ENCODE measurements around the gene STK38L.

Gene STK38L

GRCh38 chr12:27337376-27337775 is 93.3 kb downstream of the STK38L start:
- no peak overlapping the region for H3K9ac ChIP-seq (ENCODE audit: low read length)
- no peak for DNase-seq (ENCODE audit: low read depth)
- H3K4me1 ChIP-seq (ENCODE audit: control insufficient read depth, insufficient read depth, low read length): peaks cover 6% of the 10 kb centered on the region
- no peak overlapping the region for H3K4me3 ChIP-seq (ENCODE audit: low read length)
- no peaks in the 10 kb centered on the region for H3K36me3 ChIP-seq (ENCODE audit: control insufficient read depth, insufficient read depth, low read length, severe bottlenecking)
- no peaks in the 10 kb centered on the region for H3K27me3 ChIP-seq (replicated peaks; ENCODE audit: control insufficient read depth, insufficient read depth, low read length)
- no peaks in the 10 kb centered on the region for H3K9me3 ChIP-seq (ENCODE audit: control insufficient read depth, low read length)

DNA sequence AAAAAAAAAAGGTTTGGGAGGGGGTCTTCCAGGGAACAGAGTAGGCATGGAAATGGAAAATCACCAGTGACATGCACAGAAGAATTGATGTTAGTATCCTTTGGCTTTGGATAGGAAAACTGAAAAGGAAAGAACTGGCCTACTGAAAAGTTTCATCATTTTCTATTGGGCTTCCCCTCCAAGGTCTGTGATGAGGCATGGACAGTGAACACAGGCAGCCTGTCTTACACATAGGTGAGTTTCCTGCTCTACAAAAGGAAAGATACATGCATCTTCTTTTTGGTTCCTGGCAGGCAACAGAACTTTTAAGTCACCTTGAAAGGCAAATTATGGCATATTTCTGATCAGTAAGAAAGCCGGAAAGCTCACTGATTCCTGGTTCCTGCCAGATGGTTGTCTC is 94.4 kb downstream of the STK38L start:
- DNase-seq (ENCODE audit: low read depth): no peak
- Histone ChIP-seq H3K27me3 (replicated peaks; ENCODE audit: control insufficient read depth, insufficient read depth, low read length) (no peaks in the 10 kb centered on the region), H3K9me3 (ENCODE audit: control insufficient read depth, low read length) (no peaks in the 10 kb centered on the region)

DNA sequence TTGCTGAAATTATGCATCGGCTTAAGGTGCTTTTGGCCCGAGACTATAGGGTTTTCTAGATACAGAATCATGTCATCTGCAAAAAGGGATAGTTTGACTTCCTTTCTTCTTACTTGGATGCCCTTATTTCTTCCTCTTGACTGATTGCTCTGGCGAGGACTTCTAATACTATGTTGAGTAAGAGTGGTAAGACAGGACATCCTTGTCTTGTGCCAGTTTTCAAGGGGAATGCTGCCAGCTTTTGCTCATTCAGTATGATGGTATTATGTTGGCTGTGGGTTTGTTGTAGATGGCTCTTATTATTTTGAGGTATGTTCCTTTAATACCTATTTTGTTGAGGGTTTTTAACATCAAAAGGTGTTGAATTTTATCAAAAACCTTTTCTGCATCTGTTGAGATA is 96.9 kb downstream of the STK38L start:
- H3K27me3 ChIP-seq (replicated peaks; ENCODE audit: control insufficient read depth, insufficient read depth, low read length): no peaks in the 10 kb centered on the region
- no peak for DNase-seq (ENCODE audit: low read depth)
- no peak overlapping the region for H3K9ac ChIP-seq (ENCODE audit: low read length)
- H3K4me3 ChIP-seq (ENCODE audit: low read length): no peak overlapping the region
- peaks cover 16% of the 10 kb centered on the region for H3K4me1 ChIP-seq (ENCODE audit: control insufficient read depth, insufficient read depth, low read length)
- no peaks in the 10 kb centered on the region for H3K36me3 ChIP-seq (ENCODE audit: control insufficient read depth, insufficient read depth, low read length, severe bottlenecking)
- H3K9me3 ChIP-seq (ENCODE audit: control insufficient read depth, low read length): no peaks in the 10 kb centered on the region

More for the DNA sequence above, 94.4 kb downstream of the STK38L start:
- Histone ChIP-seq H3K9ac (ENCODE audit: low read length) (no peak overlapping the region), H3K4me3 (ENCODE audit: low read length) (no peak overlapping the region), H3K36me3 (ENCODE audit: control insufficient read depth, insufficient read depth, low read length, severe bottlenecking) (no peaks in the 10 kb centered on the region), H3K4me1 (ENCODE audit: control insufficient read depth, insufficient read depth, low read length) (peaks cover 6% of the 10 kb centered on the region)

- Histone ChIP-seq H3K27me3 (replicated peaks; ENCODE audit: control insufficient read depth, insufficient read depth, low read length) (no peaks in the 10 kb centered on the region), H3K9ac (ENCODE audit: low read length) (no peak overlapping the region), H3K4me1 (ENCODE audit: control insufficient read depth, insufficient read depth, low read length) (peaks cover 16% of the 10 kb centered on the region), H3K36me3 (ENCODE audit: control insufficient read depth, insufficient read depth, low read length, severe bottlenecking) (no peaks in the 10 kb centered on the region), H3K9me3 (ENCODE audit: control insufficient read depth, low read length) (no peaks in the 10 kb centered on the region), H3K4me3 (ENCODE audit: low read length) (no peak overlapping the region)
- no peak for DNase-seq (ENCODE audit: low read depth)
Measured at GRCh38 chr12:27342536-27342935, 98.5 kb downstream of the STK38L start.

DNA sequence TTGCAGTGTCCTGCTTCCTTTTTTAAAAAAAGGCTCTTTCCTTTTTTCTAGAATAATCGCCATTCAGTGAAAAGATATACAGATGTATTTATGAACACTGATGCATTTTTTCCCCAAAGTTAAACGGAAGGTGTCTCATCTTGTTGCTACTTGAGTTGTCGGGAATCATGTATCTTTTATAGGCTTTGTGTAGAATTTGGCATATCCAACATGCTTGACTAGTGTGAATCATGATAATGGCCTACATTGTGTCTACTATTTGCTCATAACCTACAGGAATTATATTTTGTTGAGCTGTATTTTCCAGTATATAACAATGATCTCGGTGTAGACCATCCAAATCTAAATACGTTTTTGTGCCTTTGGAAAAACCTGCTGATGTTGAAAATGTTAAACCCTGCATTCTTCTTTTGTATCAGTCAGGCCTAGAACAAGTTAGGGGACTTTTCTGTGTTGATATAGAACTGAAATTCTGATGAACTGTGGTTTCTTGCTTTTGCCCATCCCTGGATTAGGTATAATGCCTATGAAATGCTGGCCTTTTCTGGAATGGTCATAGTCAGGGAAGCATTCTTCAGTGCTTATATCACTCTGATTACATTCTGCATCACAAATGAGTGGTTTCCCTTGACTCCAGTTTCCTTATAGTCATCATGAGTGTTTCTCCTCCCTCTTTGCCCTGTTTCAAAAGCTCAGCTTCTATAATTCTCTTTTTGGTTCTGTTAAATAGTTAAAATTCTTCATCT is 99.3 kb downstream of the STK38L start:
- no peak overlapping the region for H3K9ac ChIP-seq (ENCODE audit: low read length)
- peak; percentile 86 for DNase-seq (ENCODE audit: low read depth)
- H3K4me1 ChIP-seq (ENCODE audit: control insufficient read depth, insufficient read depth, low read length): peaks cover 11% of the 10 kb centered on the region
- no peaks in the 10 kb centered on the region for H3K27me3 ChIP-seq (replicated peaks; ENCODE audit: control insufficient read depth, insufficient read depth, low read length)
- no peaks in the 10 kb centered on the region for H3K9me3 ChIP-seq (ENCODE audit: control insufficient read depth, low read length)
- no peaks in the 10 kb centered on the region for H3K36me3 ChIP-seq (ENCODE audit: control insufficient read depth, insufficient read depth, low read length, severe bottlenecking)
- H3K4me3 ChIP-seq (ENCODE audit: low read length): no peak overlapping the region

DNA sequence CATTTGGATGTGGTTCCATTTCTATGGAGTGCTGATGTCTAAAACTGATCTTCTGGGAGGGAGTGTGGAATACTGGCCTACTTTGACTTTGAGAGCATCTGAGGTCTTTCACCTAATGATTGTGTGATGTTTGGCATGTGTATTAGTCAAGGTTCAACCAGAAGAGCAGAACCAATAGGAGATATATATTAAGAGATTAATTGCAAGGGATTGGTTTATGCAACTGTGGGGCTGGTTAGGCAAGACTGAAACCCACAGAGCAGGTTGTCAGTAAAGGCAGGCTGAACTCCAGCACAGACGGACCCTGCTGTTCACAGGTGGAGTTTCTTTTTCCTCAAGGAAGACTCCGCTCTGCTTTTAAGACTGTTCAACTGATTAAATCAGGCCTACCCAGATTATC is 100.2 kb downstream of the STK38L start:
- Histone ChIP-seq H3K4me3 (ENCODE audit: low read length) (no peak overlapping the region), H3K4me1 (ENCODE audit: control insufficient read depth, insufficient read depth, low read length) (peaks cover 11% of the 10 kb centered on the region), H3K9me3 (ENCODE audit: control insufficient read depth, low read length) (no peaks in the 10 kb centered on the region), H3K27me3 (replicated peaks; ENCODE audit: control insufficient read depth, insufficient read depth, low read length) (no peaks in the 10 kb centered on the region), H3K9ac (ENCODE audit: low read length) (no peak overlapping the region), H3K36me3 (ENCODE audit: control insufficient read depth, insufficient read depth, low read length, severe bottlenecking) (no peaks in the 10 kb centered on the region)
- no peak for DNase-seq (ENCODE audit: low read depth)

- H3K4me1 ChIP-seq (ENCODE audit: control insufficient read depth, insufficient read depth, low read length): peaks cover 11% of the 10 kb centered on the region
- no peaks in the 10 kb centered on the region for H3K27me3 ChIP-seq (replicated peaks; ENCODE audit: control insufficient read depth, insufficient read depth, low read length)
- H3K9ac ChIP-seq (ENCODE audit: low read length): no peak overlapping the region
- DNase-seq (ENCODE audit: low read depth): no peak
- no peaks in the 10 kb centered on the region for H3K36me3 ChIP-seq (ENCODE audit: control insufficient read depth, insufficient read depth, low read length, severe bottlenecking)
- H3K4me3 ChIP-seq (ENCODE audit: low read length): no peak overlapping the region
- no peaks in the 10 kb centered on the region for H3K9me3 ChIP-seq (ENCODE audit: control insufficient read depth, low read length)
Measured at GRCh38 chr12:27344760-27345159, 100.7 kb downstream of the STK38L start.

GRCh38 chr12:27345376-27345775 is 101.3 kb downstream of the STK38L start:
- DNase-seq (ENCODE audit: low read depth): no peak
- no peak overlapping the region for H3K4me3 ChIP-seq (ENCODE audit: low read length)
- H3K4me1 ChIP-seq (ENCODE audit: control insufficient read depth, insufficient read depth, low read length): peaks cover 11% of the 10 kb centered on the region
- no peaks in the 10 kb centered on the region for H3K36me3 ChIP-seq (ENCODE audit: control insufficient read depth, insufficient read depth, low read length, severe bottlenecking)
- no peak overlapping the region for H3K9ac ChIP-seq (ENCODE audit: low read length)
- no peaks in the 10 kb centered on the region for H3K9me3 ChIP-seq (ENCODE audit: control insufficient read depth, low read length)
- H3K27me3 ChIP-seq (replicated peaks; ENCODE audit: control insufficient read depth, insufficient read depth, low read length): no peaks in the 10 kb centered on the region

DNA sequence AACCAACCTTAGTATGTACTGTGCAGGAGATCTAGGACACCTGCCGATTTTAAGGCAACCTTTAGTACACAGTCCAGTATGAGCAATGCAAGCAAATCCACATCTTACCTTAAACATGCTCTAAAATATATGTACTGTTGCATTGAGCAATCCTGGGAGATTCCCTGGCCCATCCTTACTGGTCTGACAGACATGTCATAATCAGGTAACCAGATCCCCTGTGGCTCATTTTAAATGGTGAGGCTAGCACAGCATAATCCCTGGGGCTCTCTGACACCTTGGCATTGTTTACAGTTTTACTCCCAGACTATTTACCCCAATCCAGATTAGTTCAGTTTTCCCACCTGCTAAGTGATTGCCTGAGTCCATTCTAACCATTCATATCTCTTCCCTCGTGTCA is 103.7 kb downstream of the STK38L start:
- no peaks in the 10 kb centered on the region for H3K27me3 ChIP-seq (replicated peaks; ENCODE audit: control insufficient read depth, insufficient read depth, low read length)
- DNase-seq (ENCODE audit: low read depth): no peak
- no peaks in the 10 kb centered on the region for H3K36me3 ChIP-seq (ENCODE audit: control insufficient read depth, insufficient read depth, low read length, severe bottlenecking)
- H3K4me1 ChIP-seq (ENCODE audit: control insufficient read depth, insufficient read depth, low read length): peaks cover 11% of the 10 kb centered on the region
- no peak overlapping the region for H3K9ac ChIP-seq (ENCODE audit: low read length)
- H3K4me3 ChIP-seq (ENCODE audit: low read length): no peak overlapping the region
- H3K9me3 ChIP-seq (ENCODE audit: control insufficient read depth, low read length): no peaks in the 10 kb centered on the region

DNA sequence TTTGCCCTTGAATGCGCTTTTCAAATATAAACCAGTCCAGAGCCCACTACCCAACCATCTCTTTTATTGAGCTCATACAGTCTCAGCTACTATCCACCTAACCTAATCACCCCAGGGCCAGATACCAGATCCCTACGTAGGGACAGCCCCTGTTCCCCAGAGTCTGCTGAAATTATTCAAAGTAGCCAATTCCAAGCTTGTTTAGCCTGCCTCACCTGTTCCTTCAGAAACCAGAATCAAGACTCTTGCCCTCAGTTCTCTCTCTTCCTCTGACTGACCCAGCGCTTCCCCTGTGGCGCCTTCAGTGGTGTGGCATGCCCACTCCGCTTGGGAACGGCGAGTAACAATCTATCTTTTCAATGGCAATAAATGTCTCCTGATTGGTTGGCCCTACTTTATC is 107.4 kb downstream of the STK38L start:
- Histone ChIP-seq H3K4me1 (ENCODE audit: control insufficient read depth, insufficient read depth, low read length) (no peaks in the 10 kb centered on the region), H3K9me3 (ENCODE audit: control insufficient read depth, low read length) (no peaks in the 10 kb centered on the region), H3K27me3 (replicated peaks; ENCODE audit: control insufficient read depth, insufficient read depth, low read length) (no peaks in the 10 kb centered on the region), H3K9ac (ENCODE audit: low read length) (no peak overlapping the region), H3K4me3 (ENCODE audit: low read length) (no peak overlapping the region), H3K36me3 (ENCODE audit: control insufficient read depth, insufficient read depth, low read length, severe bottlenecking) (no peaks in the 10 kb centered on the region)
- DNase-seq (ENCODE audit: low read depth): no peak

GRCh38 chr12:27355486-27355885 is 111.4 kb downstream of the STK38L start:
- Histone ChIP-seq H3K36me3 (ENCODE audit: control insufficient read depth, insufficient read depth, low read length, severe bottlenecking) (no peaks in the 10 kb centered on the region), H3K27me3 (replicated peaks; ENCODE audit: control insufficient read depth, insufficient read depth, low read length) (no peaks in the 10 kb centered on the region), H3K9ac (ENCODE audit: low read length) (no peak overlapping the region), H3K4me1 (ENCODE audit: control insufficient read depth, insufficient read depth, low read length) (peaks cover 3% of the 10 kb centered on the region), H3K4me3 (ENCODE audit: low read length) (no peak overlapping the region), H3K9me3 (ENCODE audit: control insufficient read depth, low read length) (no peaks in the 10 kb centered on the region)
- DNase-seq (ENCODE audit: low read depth): peak; percentile 15

DNA sequence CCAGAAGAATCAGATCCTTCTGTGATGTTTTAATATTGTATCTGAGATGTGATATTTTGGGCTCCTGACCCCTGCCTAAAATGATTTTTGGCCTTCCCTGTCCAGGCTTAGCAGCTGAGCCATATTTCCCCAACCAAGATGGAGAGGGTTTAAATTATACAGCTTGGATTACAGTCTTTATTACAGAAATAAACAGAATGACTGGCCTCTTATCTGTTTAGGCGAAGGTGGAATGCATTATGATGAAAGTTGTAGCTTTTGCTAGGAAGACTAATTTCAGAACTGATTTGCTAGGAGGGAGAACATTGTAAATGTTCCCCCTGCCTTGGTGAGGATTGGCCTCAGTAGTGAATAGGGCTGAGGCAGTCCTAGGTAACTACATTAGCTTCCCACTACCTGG is 111.9 kb downstream of the STK38L start:
- Histone ChIP-seq H3K9ac (ENCODE audit: low read length) (no peak overlapping the region), H3K4me3 (ENCODE audit: low read length) (no peak overlapping the region), H3K36me3 (ENCODE audit: control insufficient read depth, insufficient read depth, low read length, severe bottlenecking) (no peaks in the 10 kb centered on the region), H3K27me3 (replicated peaks; ENCODE audit: control insufficient read depth, insufficient read depth, low read length) (no peaks in the 10 kb centered on the region), H3K9me3 (ENCODE audit: control insufficient read depth, low read length) (no peaks in the 10 kb centered on the region), H3K4me1 (ENCODE audit: control insufficient read depth, insufficient read depth, low read length) (peaks cover 3% of the 10 kb centered on the region)
- DNase-seq (ENCODE audit: low read depth): peak; percentile 17

Data from adipocyte (in vitro differentiated cells).